Right lobe of liver (tissue), 6 donors: ENCODE results near the gene FIP1L1. TPM values are rescaled to one million over a fixed set of nuclear protein-coding genes. Genes with fewer than 3 reads are reported as not detected.
A peak's percentile ranks its signal among the peaks of the same experiment; 100 is the strongest.

ENCODE experiments used
- ATAC-seq, 4 donors: fragments of 200-7000 bp; cut with Tn5 transposase; one replicate each; pipeline ENCODE4 v1.9.1; 2020; ENCODE audit warnings: mild to moderate bottlenecking in 4 of 4, moderate library complexity in 4 of 4
- DNase-seq, 3 donors: peaks; one replicate each; pipeline ENCODE4 v3.0.0-alpha.2; 2020
- H3K27ac ChIP-seq, 3 donors: fragments of 200-600 bp; one replicate each; pipeline ENCODE4 v1.8.0; 2022
- H3K27me3 ChIP-seq, 2 donors: fragments of 200-600 bp; one replicate each; pipeline ENCODE4 v1.8.0; 2022
- H3K36me3 ChIP-seq, 4 donors: fragments of 200-600 bp; sonication (generic) in 1 of 4; one replicate each; pipeline versions ENCODE4 v1.5.1 to v1.8.0; 2017 to 2022; ENCODE audit warnings: control low read depth in 1 of 4
- H3K4me1 ChIP-seq, 4 donors: fragments of 200-600 bp; sonication (generic) in 1 of 4; one replicate each; pipeline versions ENCODE4 v1.5.1 to v1.8.0; 2017 to 2022; ENCODE audit warnings: control low read depth in 1 of 4
- H3K4me3 ChIP-seq, 3 donors: fragments of 200-600 bp; one replicate each; pipeline ENCODE4 v1.8.0; 2022
- H3K9me3 ChIP-seq, 4 donors: fragments of 200-600 bp; sonication (generic) in 1 of 4; one replicate each; pipeline versions ENCODE4 v1.5.1 to v1.8.0; 2017 to 2022; ENCODE audit warnings: control low read depth in 1 of 4
- POLR2A ChIP-seq: fragments of 450-650 bp; IDR thresholded peaks from one replicate; pipeline ENCODE4 v1.6.1; 2017; ENCODE audit warnings: antibody characterized with exemption, mild to moderate bottlenecking
- WGBS: methylation state at CpG from one replicate; pipeline ENCODE4 v1.1.6; 2018; ENCODE audit warnings: low coverage, low lambda C conversion rate; ENCODE audit not compliant: insufficient coverage; ENCODE audit errors: missing lambda C conversion rate; 5-methylcytosine and 5-hydroxymethylcytosine counted together
- intact Hi-C, 2 donors: fragments of 100-400 bp; cut with DNase I; formaldehyde crosslinking; loops; one replicate each; pipeline versions ENCODE4 v1.11.2 to v1.14.1; 2022
- total RNA-seq, 6 experiments: library from RNA; depleted of rRNA in 2 of 6; stranded (reverse); fragments of >200 nt in 2 of 6; fragmentation: NEBNext Ultra II Directional in 3 of 6; extraction: Animal tissue kit (Norgen Biotek cat#: 25700) in 3 of 6; gene quantifications; one replicate each; pipeline versions ENCODE4 v1.1.0 to v1.2.4, GENCODE V29; 2016 to 2023
- TF ChIP-seq, protein P1 (sequence below), 4 donors: fragments of 200-600 bp in 3 of 4; fragments of 450-650 bp in 1 of 4; IDR thresholded peaks; one replicate each; pipeline versions ENCODE4 v1.5.1 to v1.8.0; 2016 to 2022; ENCODE audit warnings: antibody characterized with exemption in 4 of 4, mild to moderate bottlenecking in 2 of 4
- donor health status: DM: no; HTN: yes; CAD: no.
- donor health status: DM: no; HTN: no; CAD: no.
- donor health status: DM: no; HTN: no; CAD: no.
- donor health status: DM: no; HTN: yes; CAD: no.
- donor health status: DM: no; HTN: yes; CAD: no.

The FIP1L1 gene
- total RNA-seq, 6 experiments from 2014 or later, result 12.9 to 19.7 (median 18.9) TPM

DNA sequence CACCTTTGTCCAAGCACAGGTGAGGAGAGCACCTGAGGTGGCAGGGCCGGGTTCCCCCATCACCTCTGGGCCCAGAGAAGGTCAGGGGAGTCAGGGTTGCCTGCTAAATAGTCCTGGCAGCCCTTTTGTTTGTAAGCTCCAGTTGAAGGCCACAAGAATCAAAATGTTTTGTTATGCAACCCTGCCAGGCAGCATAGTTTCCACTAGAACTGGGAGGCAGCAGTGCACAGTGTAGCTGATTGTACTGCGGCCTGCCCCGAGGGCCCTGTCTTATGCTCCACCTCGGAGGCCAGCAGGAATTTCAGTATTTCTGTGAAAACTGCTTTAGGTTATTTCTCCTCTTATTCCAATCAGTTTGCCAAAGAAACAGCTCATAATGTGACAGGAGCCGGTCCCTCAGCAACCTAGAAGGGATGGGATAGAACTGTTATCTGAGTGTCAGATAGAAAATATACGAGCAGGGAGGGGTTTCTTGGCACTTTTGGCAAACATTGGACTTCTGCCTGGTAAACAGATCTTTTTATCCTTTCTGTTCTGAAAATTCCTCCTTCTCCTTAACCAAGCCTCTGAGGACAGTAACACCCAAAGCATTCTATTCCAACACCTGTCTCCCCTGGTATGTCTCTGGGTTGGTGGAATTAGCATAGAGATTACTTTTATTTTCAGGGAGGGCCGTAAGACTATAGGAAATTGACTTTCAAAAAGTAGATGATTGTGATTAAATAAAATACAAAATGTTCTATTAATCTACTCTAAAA lies 120.2 kb downstream of the FIP1L1 start:
- H3K4me3 ChIP-seq, result no peak overlapping the region
- DNase-seq (peak; percentile 25 to 65 (median 61)), ATAC-seq (peak; percentile 85 to 96 (median 94))
- no peak for TF ChIP-seq POLR2A
- TF ChIP-seq, protein P1, sequence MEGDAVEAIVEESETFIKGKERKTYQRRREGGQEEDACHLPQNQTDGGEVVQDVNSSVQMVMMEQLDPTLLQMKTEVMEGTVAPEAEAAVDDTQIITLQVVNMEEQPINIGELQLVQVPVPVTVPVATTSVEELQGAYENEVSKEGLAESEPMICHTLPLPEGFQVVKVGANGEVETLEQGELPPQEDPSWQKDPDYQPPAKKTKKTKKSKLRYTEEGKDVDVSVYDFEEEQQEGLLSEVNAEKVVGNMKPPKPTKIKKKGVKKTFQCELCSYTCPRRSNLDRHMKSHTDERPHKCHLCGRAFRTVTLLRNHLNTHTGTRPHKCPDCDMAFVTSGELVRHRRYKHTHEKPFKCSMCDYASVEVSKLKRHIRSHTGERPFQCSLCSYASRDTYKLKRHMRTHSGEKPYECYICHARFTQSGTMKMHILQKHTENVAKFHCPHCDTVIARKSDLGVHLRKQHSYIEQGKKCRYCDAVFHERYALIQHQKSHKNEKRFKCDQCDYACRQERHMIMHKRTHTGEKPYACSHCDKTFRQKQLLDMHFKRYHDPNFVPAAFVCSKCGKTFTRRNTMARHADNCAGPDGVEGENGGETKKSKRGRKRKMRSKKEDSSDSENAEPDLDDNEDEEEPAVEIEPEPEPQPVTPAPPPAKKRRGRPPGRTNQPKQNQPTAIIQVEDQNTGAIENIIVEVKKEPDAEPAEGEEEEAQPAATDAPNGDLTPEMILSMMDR (IDR thresholded peaks at IDR 0.05), result no peak
- 42% methylated on average over 7 of the region's 7 CpGs for WGBS
- peaks cover 0 to 9% (median 0%) of the 10 kb centered on the region in 4 donors for H3K4me1 ChIP-seq
- H3K27ac ChIP-seq, result peak overlapping the region in 1 of 3 donors; percentile 54
- no peaks in the 10 kb centered on the region for H3K27me3 ChIP-seq
- intact Hi-C loops, result no loop called here
- no peaks in the 10 kb centered on the region for H3K36me3 ChIP-seq
- H3K9me3 ChIP-seq, result no peaks in the 10 kb centered on the region

DNA sequence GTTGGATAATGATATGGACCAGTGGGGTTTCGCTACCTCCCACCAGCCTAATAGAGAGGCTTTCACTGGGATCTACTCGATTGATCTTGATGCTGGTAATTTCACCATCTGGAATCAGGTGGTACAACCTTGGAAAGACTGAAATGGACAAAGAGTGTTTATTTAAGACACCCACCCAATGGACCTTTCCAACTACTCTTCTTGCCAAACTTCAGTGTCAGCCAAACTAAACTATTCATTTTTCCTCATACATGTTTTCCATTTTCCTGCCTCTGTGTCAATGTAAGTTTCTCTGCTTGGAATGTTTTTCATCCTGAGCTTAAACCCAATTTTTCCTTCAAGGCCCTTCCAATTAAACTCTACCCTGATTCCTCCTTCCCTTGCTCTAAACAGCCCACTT lies 121.3 kb downstream of the FIP1L1 start:
- WGBS, result 80% methylated on average over 1 of the region's 2 CpGs

DNA sequence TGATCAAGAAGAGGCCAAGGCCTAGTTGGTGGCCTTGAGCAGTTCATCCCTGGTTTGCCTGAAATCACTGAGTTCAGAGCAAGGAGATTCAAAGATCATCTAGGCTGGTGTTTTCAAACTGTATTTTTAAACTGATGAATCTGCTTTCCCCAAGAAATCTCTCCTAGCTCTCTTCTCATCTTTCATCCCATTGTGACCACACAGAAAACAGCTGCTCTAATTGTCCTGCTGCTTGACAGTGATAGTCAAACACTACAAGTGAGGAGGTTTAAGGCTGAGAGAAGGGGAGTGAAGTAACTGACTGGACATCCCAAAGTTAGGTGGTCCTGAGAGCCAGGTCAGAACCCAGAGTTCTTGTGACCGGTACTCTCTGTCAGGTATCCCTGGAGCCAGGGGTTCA lies 122.3 kb downstream of the FIP1L1 start:
- intact Hi-C loops, result no loop called here
- no peaks in the 10 kb centered on the region for H3K36me3 ChIP-seq
- no CpG with 5 or more reads among the region's 1 CpG for WGBS
- DNase-seq (no peak), ATAC-seq (no peak)
- H3K27ac ChIP-seq, result no peak overlapping the region
- H3K27me3 ChIP-seq, result no peaks in the 10 kb centered on the region
- TF ChIP-seq, protein P1 (IDR thresholded peaks at IDR 0.05), result no peak
- no peak for TF ChIP-seq POLR2A
- H3K4me1 ChIP-seq, result peaks cover 0 to 9% (median 0%) of the 10 kb centered on the region in 4 donors
- no peak overlapping the region for H3K4me3 ChIP-seq
- no peaks in the 10 kb centered on the region for H3K9me3 ChIP-seq

More for the DNA sequence above, 121.3 kb downstream of the FIP1L1 start:
- no peaks in the 10 kb centered on the region for H3K36me3 ChIP-seq
- no peak overlapping the region for H3K27ac ChIP-seq
- DNase-seq (no peak), ATAC-seq (no peak)
- H3K27me3 ChIP-seq, result no peaks in the 10 kb centered on the region
- TF ChIP-seq POLR2A, result no peak
- TF ChIP-seq, protein P1 (IDR thresholded peaks at IDR 0.05), result no peak
- H3K9me3 ChIP-seq, result no peaks in the 10 kb centered on the region
- intact Hi-C loops, result no loop called here
- peaks cover 0 to 9% (median 0%) of the 10 kb centered on the region in 4 donors for H3K4me1 ChIP-seq
- no peak overlapping the region for H3K4me3 ChIP-seq

DNA sequence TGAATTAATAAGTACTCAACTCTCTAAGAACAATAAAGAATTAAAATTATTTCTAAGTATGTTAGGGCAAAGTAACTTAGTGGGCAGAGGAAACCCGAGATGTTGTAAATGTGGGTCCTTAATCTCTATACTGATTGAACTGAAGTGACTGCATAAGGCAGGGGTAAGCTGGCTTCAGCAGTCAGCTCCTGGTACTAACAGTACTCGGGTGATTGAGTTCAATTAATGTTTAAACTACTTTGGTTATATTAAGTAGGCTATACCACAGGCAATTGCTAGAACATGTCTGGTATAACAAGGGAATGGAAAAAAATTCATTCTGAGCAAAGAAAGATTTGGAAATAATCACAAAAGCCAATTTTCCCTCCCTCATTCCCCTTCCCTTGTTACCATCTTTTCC lies 123.1 kb downstream of the FIP1L1 start:
- Histone ChIP-seq H3K4me1 (peaks cover 0 to 9% (median 0%) of the 10 kb centered on the region in 4 donors), H3K27me3 (no peaks in the 10 kb centered on the region), H3K27ac (no peak overlapping the region), H3K36me3 (no peaks in the 10 kb centered on the region), H3K9me3 (no peaks in the 10 kb centered on the region), H3K4me3 (no peak overlapping the region)
- 48% methylated on average over 2 of the region's 2 CpGs for WGBS
- ATAC-seq, result peak in 2 of 4 donors; percentile 16 to 41
- no peak for DNase-seq
- intact Hi-C loops, result no loop called here
- TF ChIP-seq, protein P1 (IDR thresholded peaks at IDR 0.05), result no peak
- no peak for TF ChIP-seq POLR2A
